CD4-positive, alpha-beta T cell treated with Interleukin-4 for 4 hours (primary cell): ENCODE measurements around the gene SLC9A8.

Experiments
- DNase-seq: peaks from one replicate; pipeline ENCODE4 v3.0.0-alpha.2; 2020

SLC9A8 gene

DNA sequence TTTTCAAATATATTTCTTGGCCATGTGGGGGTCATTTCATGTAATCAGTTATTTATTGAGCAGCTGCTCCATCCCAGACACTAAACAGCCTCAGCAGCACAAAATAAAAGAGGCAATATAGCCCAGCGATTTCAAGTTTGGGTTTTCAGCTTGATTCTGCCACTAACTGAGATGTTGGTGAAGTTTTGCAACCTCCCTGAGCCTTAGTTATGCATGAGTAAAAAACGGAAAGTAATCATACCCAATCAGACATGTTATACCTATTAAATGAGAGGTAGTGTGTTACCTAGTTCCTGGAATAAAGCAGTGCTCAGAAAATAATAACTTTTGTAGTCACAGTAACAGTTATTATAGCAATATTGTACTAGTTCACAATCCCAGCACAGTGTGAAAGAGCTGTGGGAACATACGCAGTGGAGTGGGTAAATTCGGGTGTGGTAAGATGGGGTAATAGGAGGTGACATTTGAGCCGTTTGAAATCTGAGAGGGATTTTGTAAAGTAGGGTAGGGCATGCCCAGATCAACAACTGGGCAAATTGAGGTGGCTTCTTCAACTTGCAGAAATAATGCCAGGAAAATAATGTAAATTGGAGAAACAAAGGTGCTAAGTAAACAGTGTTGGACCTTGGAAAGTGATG is 1.5 kb downstream of the SLC9A8 start:
- no peak for DNase-seq

GRCh38 chr20:49818816-49819215 is 6.2 kb downstream of the SLC9A8 start:
- no peak for DNase-seq

GRCh38 chr20:49819702-49820101 is 7.1 kb downstream of the SLC9A8 start:
- no peak for DNase-seq

- DNase-seq, result no peak
These were observed 8.8 kb downstream of the SLC9A8 start for GRCh38 chr20:49821381-49821780.

DNA sequence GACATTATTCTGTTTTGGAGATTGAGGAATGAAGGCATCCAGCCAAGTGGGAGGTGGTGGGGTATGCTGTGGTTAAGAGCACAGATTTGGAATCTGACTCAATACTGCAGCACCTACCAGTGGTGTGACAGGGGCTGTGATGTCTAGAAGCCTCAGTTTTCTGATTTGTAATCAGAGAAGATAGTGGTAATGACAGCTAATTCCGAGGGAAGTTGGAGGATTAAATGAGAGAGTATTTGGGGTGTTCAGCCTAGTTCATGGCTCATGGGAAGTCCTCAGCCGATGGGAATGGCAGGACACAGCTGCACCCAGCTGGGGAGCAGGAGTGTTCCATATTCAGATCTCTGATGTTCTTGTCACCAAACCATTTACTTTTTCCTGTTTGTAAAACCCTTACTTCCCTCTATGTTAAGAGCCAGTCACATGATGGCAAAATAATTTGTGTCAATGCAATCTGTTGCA is 9.3 kb downstream of the SLC9A8 start:
- DNase-seq, result no peak

DNA sequence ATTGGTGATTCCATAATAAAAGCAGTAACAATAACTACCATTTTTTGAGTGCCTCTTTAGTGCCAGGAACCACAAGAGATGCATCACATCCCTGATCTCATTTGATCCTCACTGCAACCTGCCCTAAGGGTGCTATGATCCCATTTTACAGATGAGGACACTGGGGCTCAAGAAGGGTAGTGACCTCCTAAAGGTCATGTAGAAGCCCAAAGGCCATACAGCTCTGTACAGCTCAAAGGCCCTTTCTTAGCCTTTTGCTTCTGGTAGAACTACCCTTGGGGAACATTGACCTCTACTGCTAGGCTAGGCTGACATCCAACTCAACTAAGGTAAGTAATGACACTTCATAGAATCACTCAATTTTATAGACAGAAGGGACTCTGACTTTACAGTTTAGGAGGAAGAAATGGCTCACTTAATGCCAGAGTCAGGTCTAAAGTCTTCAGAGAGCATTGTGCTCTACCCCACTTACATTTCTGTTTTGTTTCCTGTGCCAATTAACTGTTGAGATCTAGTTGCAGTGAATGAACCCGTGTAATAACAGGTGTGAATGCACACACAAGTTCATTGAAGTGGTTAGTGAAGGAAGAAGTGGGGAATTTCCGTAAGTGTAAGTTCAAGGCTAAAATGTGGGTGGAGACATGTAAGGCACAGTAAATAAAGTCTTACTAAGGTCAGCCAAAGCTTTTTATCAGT is 10.7 kb downstream of the SLC9A8 start:
- DNase-seq, result peak; percentile 79

DNA sequence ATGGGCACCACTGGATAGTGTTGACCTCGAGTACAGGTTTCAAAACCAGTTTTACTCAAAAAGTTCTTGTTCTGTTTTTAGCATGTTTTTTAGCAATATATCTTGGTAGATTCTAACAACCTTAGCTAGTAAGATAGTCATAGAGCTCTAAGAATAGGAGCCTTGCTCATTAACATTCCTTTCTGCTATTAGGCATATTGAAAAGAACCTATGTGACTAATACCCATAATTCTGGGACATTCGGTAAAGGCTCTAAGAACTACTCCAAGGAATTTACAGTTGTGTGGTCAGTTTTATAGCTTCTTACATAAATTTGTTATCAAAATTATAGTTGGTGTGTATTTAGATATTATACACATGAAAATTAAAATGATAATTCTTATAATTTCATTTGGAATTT is 11.6 kb downstream of the SLC9A8 start:
- no peak for DNase-seq

GRCh38 chr20:49825521-49826033 is 12.9 kb downstream of the SLC9A8 start:
- DNase-seq, result no peak

GRCh38 chr20:49831022-49831769 is 18.6 kb downstream of the SLC9A8 start:
- no peak for DNase-seq

GRCh38 chr20:49831770-49832631 is 19.4 kb downstream of the SLC9A8 start:
- DNase-seq, result no peak

GRCh38 chr20:49832632-49833327 is 20.2 kb downstream of the SLC9A8 start:
- DNase-seq, result no peak

DNA sequence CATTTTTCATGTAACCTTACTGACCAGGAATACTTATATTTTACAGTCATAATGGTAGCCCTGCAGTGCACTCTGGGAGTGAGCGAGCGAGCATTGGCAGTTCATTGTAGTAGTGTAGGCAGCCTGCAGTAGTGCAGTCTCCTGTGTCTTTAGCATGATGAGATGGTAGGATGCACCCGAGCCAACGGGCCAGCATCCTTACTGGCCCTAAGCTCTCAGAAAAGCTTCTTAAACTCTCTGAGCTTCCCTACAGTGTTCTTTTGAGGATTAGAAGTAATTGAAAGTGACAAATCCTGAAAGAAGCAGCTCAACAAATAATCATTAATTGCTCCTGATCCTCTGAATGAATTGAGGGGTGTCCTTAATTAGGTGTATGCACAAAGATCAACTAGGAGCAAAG is 20.9 kb downstream of the SLC9A8 start:
- DNase-seq, result no peak

DNA sequence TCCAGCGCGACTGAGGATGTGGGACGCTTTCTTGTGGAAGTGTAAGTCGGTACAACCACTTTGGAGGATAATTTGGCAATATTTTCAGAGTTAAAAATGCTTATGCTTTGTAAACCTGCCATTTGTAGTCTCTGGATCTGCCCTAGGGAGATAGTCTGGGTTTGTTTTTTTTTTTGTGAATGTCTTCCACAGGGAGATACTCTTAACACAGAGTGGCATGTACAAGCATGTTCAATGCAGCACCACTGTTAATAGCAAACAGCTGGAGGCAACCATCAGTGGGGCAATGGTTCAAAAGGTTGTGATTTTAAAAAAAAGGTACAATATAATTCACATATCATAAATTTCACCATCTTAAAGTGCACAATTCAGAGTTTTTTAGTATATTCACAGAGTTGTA is 22.4 kb downstream of the SLC9A8 start:
- DNase-seq, result no peak

- no peak for DNase-seq
These were observed 25.9 kb downstream of the SLC9A8 start for GRCh38 chr20:49838546-49838945.

- DNase-seq, result no peak
These were observed 30.5 kb downstream of the SLC9A8 start for GRCh38 chr20:49843139-49843538.

DNA sequence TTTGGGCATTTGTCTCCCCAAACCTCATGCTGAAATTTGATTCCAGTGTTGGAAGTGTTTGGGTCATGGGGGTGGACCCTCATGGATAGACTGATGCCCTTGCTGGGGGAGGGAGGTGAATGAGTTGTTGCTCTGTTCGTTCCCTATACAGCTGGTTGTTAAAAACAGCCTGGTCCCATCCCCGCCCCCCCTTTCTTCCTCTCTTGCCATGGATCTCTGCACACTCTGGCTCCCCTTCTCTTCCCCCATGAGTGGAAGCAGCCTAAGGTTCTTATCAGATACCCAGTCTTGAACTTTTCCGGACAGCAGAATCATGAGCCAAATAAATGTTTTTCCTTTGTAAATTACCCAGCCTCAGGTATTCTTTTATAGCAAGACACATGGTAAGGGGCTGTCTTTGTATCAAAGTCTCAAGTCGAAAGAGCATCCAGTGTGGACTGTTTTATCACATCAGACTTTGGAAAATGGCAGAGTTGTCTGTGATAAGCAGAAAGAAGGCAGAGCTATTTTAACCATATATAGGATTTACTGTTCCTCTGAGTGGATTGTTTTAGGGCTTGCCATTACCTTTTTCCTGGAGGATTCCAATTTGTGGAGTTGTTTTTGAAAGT is 31.2 kb downstream of the SLC9A8 start:
- DNase-seq, result no peak

DNA sequence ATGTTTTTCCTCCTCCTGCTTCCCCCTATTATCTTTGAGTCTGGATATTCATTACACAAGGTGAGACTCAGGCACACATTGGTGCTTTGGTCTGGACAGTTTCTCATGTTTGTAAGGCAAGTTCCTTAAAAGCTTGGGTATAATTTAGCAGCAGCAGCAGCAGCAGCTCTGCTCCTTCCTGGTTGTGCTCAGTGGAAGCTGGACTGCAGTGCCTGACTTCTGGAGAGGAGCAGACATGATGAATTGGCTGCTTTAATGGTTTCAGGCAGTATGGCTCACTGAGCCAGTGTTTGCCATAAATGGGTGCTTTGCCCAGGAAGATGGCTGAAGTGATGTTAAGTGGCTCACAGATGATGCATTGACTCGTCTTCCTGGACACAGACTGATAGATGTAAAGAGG is 32.4 kb downstream of the SLC9A8 start:
- no peak for DNase-seq

- peak; percentile 68 for DNase-seq
These were observed 33.7 kb downstream of the SLC9A8 start for GRCh38 chr20:49846206-49846807.

DNA sequence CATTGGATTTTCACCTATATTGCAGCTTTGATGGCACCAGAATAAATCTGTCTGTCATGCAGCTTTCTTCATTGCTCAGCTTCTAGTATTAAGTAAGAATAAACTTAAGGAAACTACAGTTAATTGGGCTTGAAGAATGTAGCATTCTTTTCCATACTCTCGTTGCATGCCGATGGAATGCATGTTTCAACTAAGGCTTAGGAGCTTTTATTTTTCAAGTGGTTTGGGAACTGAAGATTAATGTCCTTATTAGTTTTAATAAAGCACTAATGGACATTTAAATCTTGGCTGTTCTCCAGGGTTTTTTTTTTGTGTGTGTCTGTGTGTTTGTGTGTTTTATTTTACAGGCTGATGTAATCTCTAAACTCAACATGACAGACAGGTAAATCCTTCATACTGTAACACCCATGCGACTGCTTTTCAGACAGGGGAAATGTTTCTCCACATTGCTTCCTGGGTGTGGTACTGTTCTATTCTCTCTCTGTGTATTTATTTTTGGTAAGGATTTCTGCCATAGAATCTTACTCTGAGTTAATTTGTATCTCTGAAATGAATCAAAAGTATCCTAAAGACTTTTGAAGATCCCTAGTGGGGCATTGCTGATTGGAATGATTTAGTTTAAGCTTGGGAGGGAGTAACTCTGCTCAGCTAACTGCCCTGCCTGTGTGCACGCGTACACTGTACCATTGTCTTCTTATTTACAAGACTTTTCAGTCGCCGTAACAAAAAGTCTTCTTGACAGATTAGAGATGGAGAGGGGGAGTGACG is 38.0 kb downstream of the SLC9A8 start:
- DNase-seq, result no peak

GRCh38 chr20:49851231-49851705 is 38.6 kb downstream of the SLC9A8 start:
- no peak for DNase-seq
